Fibroblast of mammary gland (primary cell): ENCODE data around the gene TADA2A.
A peak's percentile ranks its signal among the peaks of the same experiment; 100 is the strongest.
"Not testable (repeated sequence)": the region's sequence is repeated elsewhere in the genome, so short reads cannot be mapped to it uniquely, and the experiment has no call there.

ENCODE experiments used
- DNase-seq: peaks from one replicate; pipeline ENCODE4 v3.0.0-alpha.2; 2010; ENCODE audit warnings: low read depth
- H3K4me3 ChIP-seq: 2 replicates; pipeline ENCODE4 v1.5.1; 2011; ENCODE audit warnings: low read depth, mild to moderate bottlenecking, low read length, moderate library complexity; ENCODE audit not compliant: control insufficient read depth
- TF ChIP-seq, protein P1 (sequence below): conservative IDR thresholded peaks from 2 replicates; pipeline ENCODE4 v1.5.1; 2011; ENCODE audit warnings: low read depth, low read length, inconsistent platforms; ENCODE audit not compliant: control insufficient read depth, insufficient read depth

Gene TADA2A

DNA sequence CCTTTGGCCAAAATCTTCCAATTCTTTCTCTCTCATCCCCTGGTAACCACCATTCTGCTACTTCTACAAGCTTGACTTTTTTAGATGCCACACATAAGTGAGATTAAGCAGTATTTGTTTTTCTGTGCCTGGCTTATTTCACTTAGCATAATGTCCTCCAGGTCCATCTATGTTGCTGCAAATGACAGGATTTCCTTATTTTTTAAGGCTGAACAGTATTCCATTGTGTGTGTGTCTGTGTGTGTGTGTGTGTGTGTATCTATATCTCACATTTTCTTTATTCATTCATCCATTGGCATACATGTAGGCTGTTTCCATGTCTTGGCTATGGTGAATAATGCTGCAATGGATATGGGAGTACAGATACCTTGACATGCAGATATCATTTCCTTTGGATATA is 6.2 kb upstream of the TADA2A start:
- TF ChIP-seq, protein P1, sequence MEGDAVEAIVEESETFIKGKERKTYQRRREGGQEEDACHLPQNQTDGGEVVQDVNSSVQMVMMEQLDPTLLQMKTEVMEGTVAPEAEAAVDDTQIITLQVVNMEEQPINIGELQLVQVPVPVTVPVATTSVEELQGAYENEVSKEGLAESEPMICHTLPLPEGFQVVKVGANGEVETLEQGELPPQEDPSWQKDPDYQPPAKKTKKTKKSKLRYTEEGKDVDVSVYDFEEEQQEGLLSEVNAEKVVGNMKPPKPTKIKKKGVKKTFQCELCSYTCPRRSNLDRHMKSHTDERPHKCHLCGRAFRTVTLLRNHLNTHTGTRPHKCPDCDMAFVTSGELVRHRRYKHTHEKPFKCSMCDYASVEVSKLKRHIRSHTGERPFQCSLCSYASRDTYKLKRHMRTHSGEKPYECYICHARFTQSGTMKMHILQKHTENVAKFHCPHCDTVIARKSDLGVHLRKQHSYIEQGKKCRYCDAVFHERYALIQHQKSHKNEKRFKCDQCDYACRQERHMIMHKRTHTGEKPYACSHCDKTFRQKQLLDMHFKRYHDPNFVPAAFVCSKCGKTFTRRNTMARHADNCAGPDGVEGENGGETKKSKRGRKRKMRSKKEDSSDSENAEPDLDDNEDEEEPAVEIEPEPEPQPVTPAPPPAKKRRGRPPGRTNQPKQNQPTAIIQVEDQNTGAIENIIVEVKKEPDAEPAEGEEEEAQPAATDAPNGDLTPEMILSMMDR = no peak
- no peak overlapping the region for H3K4me3 ChIP-seq
- DNase-seq = no peak

DNA sequence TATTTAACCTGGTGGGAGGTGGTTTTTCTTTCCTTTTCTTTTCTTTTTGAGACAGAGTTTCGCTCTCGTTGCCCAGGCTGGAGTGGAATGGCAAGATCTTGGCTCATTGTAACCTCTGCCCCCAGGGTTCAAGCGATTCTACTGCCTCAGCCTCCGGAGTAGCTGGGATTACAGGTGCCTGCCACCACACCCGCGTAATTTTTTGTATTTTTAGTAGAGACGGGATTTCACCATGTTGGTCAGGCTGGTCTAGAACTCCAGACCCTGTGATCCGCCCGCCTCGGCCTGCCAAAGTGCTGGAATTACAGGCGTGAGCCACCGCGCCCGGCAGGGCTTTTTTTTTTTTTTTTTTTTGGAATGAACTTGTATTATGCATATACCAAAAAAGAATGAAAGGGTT is 1.2 kb upstream of the TADA2A start:
- not testable (repeated sequence) for DNase-seq
- H3K4me3 ChIP-seq = peak overlapping the region; percentile 83

GRCh38 chr17:37405955-37406634 is 591 bp upstream of the TADA2A start:
- peak overlapping the region; percentile 83 for H3K4me3 ChIP-seq
- TF ChIP-seq, protein P1 = no peak
- peak; percentile 12 for DNase-seq

- H3K4me3 ChIP-seq, DNase-seq: not testable (repeated sequence)
These were observed 1.4 kb downstream of the TADA2A start for GRCh38 chr17:37408145-37408479.

DNA sequence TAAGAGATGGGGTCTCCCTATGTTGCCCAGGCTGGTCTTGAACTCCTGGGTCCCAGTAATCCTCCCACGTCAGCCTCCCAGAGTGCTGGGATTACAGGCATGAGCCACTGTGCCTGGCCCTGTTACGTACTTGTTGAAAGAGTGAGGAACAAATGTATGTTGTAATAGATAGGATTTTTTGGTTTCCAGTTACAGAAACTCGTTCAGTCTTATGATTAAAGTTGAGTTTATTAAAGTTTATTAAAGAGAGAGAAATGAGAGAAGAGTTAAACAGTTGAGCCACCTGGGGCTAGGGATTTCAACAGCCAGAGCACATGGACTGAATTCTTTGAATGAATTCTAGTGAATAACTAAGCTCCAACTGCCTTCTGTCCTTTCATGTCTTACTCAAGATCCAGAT is 3.7 kb downstream of the TADA2A start:
- TF ChIP-seq, protein P1 = no peak
- DNase-seq = no peak
- H3K4me3 ChIP-seq = no peak overlapping the region

DNA sequence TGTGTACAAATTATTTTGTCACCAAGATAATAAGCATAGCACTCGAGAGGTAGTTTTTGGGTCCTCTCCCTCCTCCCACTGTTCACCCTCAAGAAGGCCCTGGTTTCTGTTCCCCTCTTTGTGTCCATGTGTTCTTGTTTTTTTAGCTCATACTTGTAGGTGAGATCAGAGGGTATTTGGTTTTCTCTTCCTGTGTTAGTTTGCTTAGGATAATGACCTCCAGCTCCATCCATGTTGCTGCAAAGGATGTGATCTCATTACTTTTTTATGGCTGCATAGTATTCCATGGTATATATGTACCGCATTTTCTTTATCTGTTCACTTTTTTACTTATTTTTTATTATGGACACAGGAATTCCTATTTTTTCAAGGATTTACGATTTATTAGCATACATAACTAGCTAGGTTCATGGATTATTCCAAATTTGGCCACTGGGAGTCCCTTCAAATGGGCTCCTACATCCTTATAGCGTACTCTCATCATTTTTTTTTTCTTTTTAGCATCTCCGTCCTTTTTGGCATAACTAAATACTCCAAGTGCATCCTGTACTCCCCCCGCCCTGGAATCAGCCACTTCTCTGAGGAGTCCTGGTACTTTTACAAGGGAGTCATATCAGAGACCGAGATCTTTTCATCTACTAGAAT is 7.3 kb downstream of the TADA2A start:
- DNase-seq = peak; percentile 25
- TF ChIP-seq, protein P1 = peak; percentile 39
- H3K4me3 ChIP-seq = no peak overlapping the region

DNA sequence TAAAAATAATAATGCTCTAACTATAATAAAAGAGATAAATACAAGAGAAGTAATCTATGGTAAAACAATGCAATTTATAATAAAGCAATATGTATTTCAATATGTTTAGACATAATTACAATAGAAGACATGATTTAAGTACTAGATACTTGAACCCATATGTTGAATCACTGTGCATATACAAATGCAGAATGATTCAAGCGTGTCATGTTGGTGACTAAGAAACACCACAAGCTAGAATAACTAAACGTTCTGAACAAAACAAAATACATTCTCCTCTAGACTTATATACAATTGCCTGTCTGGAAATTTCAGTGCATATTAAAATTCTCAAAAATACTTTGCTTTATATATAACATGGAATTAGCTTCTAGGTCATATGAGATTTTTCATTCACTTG is 11.2 kb downstream of the TADA2A start:
- TF ChIP-seq, protein P1 = no peak
- DNase-seq = peak; percentile 55
- no peak overlapping the region for H3K4me3 ChIP-seq
